HT-29 (cell line): ENCODE measurements around the gene DIPK1A. TPM values are rescaled to one million over a fixed set of nuclear protein-coding genes. Genes with fewer than 3 reads are reported as not detected.
"Not testable (repeated sequence)": the region's sequence is repeated elsewhere in the genome, so short reads cannot be mapped to it uniquely, and the experiment has no call there.

ENCODE experiments used
- DNase-seq: peaks from one replicate; pipeline ENCODE4 v3.0.0-alpha.2; 2015; ENCODE audit warnings: low spot score
- total RNA-seq: library from RNA; depleted of rRNA; stranded (reverse); fragments of >200 nt; shearing (Covaris generic); gene quantifications from 2 replicates; pipeline ENCODE4 v1.2.3, GENCODE V29; 2014

The DIPK1A gene
- total RNA-seq, 1 experiment from 2014 or later = 0.38 TPM

GRCh38 chr1:92921031-92922023 lies 39.9 kb downstream of the DIPK1A start:
- DNase-seq = no peak

GRCh38 chr1:92916899-92917298 lies 44.4 kb downstream of the DIPK1A start:
- no peak for DNase-seq

GRCh38 chr1:92915547-92915946 lies 45.7 kb downstream of the DIPK1A start:
- DNase-seq = no peak

- no peak for DNase-seq
These were observed 48.0 kb downstream of the DIPK1A start for GRCh38 chr1:92913093-92913819.

GRCh38 chr1:92910081-92910480 lies 51.2 kb downstream of the DIPK1A start:
- DNase-seq = no peak

GRCh38 chr1:92909321-92909720 lies 51.9 kb downstream of the DIPK1A start:
- no peak for DNase-seq

- DNase-seq = no peak
These were observed 53.1 kb downstream of the DIPK1A start for GRCh38 chr1:92907949-92908684.

GRCh38 chr1:92903765-92904164 lies 57.5 kb downstream of the DIPK1A start:
- DNase-seq = no peak

- no peak for DNase-seq
These were observed 58.9 kb downstream of the DIPK1A start for GRCh38 chr1:92902406-92902744.

GRCh38 chr1:92901699-92902405 lies 59.4 kb downstream of the DIPK1A start:
- no peak for DNase-seq

GRCh38 chr1:92901126-92901525 lies 60.1 kb downstream of the DIPK1A start:
- no peak for DNase-seq

- no peak for DNase-seq
These were observed 60.7 kb downstream of the DIPK1A start for GRCh38 chr1:92900539-92900938.

GRCh38 chr1:92899780-92900179 lies 61.5 kb downstream of the DIPK1A start:
- no peak for DNase-seq

- DNase-seq = not testable (repeated sequence)
These were observed 63.2 kb downstream of the DIPK1A start for GRCh38 chr1:92898053-92898452.

- DNase-seq = no peak
These were observed 73.8 kb downstream of the DIPK1A start for GRCh38 chr1:92887465-92887864.

GRCh38 chr1:92886886-92887419 lies 74.3 kb downstream of the DIPK1A start:
- no peak for DNase-seq

- no peak for DNase-seq
These were observed 77.1 kb downstream of the DIPK1A start for GRCh38 chr1:92884195-92884594.

GRCh38 chr1:92883297-92883696 lies 78.0 kb downstream of the DIPK1A start:
- DNase-seq = no peak

- no peak for DNase-seq
These were observed 78.4 kb downstream of the DIPK1A start for GRCh38 chr1:92882819-92883218.

GRCh38 chr1:92881391-92881790 lies 79.9 kb downstream of the DIPK1A start:
- no peak for DNase-seq

GRCh38 chr1:92879316-92879968 lies 81.8 kb downstream of the DIPK1A start:
- no peak for DNase-seq
